Smooth muscle cell (in vitro differentiated cells): ENCODE data around the gene FOXD1. TPM values are rescaled to one million over a fixed set of nuclear protein-coding genes. Genes with fewer than 3 reads are reported as not detected.

Experiments
- DNase-seq: peaks from one replicate; lab custom pipeline; 2025; ENCODE audit not compliant: unreplicated experiment; lab: John Stamatoyannopoulos, UW
- H2AFZ ChIP-seq: fragments of 200-600 bp; sonication (generic); 2 replicates; pipeline ENCODE4 v1.6.0; 2016; ENCODE audit warnings: antibody characterized with exemption, low read depth, mild to moderate bottlenecking
- H3F3A ChIP-seq: fragments of 200-600 bp; sonication (generic); 2 replicates; pipeline ENCODE4 v1.6.0; 2017; ENCODE audit warnings: antibody characterized with exemption, low read depth
- H3K27ac ChIP-seq: fragments of 200-600 bp; sonication (generic); 2 replicates; pipeline ENCODE4 v1.5.1; 2016; ENCODE audit warnings: low read depth, mild to moderate bottlenecking
- H3K27me3 ChIP-seq: fragments of 200-600 bp; sonication (generic); 2 replicates; pipeline ENCODE4 v1.6.1; 2016; ENCODE audit warnings: low read depth, mild to moderate bottlenecking
- H3K36me3 ChIP-seq: fragments of 200-600 bp; sonication (generic); 2 replicates; pipeline ENCODE4 v1.5.1; 2016; ENCODE audit warnings: low read depth
- H3K4me1 ChIP-seq: fragments of 200-600 bp; sonication (generic); 2 replicates; pipeline ENCODE4 v1.5.1; 2016; ENCODE audit warnings: low read depth
- H3K4me2 ChIP-seq: fragments of 200-600 bp; sonication (generic); 2 replicates; pipeline ENCODE4 v1.6.0; 2016; ENCODE audit warnings: mild to moderate bottlenecking
- H3K4me3 ChIP-seq: fragments of 200-600 bp; sonication (generic); 2 replicates; pipeline ENCODE4 v1.5.1; 2016; ENCODE audit warnings: mild to moderate bottlenecking
- H3K79me2 ChIP-seq: fragments of 200-600 bp; sonication (generic); 2 replicates; pipeline ENCODE4 v1.6.0; 2016; ENCODE audit warnings: low read depth, mild to moderate bottlenecking
- H3K9ac ChIP-seq: fragments of 200-600 bp; sonication (generic); 2 replicates; pipeline ENCODE4 v1.6.0; 2016; ENCODE audit warnings: low read depth
- H3K9me3 ChIP-seq: fragments of 200-600 bp; sonication (generic); replicated peaks from 2 replicates; pipeline ENCODE4 v1.5.1; 2016; ENCODE audit warnings: low read depth
- H4K20me1 ChIP-seq: fragments of 200-600 bp; sonication (generic); 2 replicates; pipeline ENCODE4 v1.6.0; 2016; ENCODE audit warnings: low read depth
- CTCF ChIP-seq: fragments of 200-600 bp; sonication (generic); IDR thresholded peaks from 2 replicates; pipeline ENCODE4 v1.5.1; 2017; ENCODE audit warnings: borderline replicate concordance, mild to moderate bottlenecking, antibody characterized with exemption; ENCODE audit not compliant: insufficient read depth, poor library complexity, severe bottlenecking
- WGBS: methylation state at CpG from one replicate; pipeline ENCODE4 v1.1.7; 2016; ENCODE audit warnings: low lambda C conversion rate; 5-methylcytosine and 5-hydroxymethylcytosine counted together
- polyA plus RNA-seq: library from polyadenylated mRNA; unstranded; fragments of >200 nt; fragmentation: Nextera tagmentation; extraction: Ambion mirVana; gene quantifications from 2 replicates; pipeline ENCODE4 v1.2.1, GENCODE V29; 2016
- total RNA-seq: library from RNA; depleted of rRNA; stranded (reverse); fragments of >200 nt; gene quantifications from 2 replicates; pipeline ENCODE4 v1.2.3, GENCODE V29; 2014

FOXD1 gene
- total and polyA plus RNA-seq, 2 experiments from 2014 or later: 9.0 to 13.8 TPM

DNA sequence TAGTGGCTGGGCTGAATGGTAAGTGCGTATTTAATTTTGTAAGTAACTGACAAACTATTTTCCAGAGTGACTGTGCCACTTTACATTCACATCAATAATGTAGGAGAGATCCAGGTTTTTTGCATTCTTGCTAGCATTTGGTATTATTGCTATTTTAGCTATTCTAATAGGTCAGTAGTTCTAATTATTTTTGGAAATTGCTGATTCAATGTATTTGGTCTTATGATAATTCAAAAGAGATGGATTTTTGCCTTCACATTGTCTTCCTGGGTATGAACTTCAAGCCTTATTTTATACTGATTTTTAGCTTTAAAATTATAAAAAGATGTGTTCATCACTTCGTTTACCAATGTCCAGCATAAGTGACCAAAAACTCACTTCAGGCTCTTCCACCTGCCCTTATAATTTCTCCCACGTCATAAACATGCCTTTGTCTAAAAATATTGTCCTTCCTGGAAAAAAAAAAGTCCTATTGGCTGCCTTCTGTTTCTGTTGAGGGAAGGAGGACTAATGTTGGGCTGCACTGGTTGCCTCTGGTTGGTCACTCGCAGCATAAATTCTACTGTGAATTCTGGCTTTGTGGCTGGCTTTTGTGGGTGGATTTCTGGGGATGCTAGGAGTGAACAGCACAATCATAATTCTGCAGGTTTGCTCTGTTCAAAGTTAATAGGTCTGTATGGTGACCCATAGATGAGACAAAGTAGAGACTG, 15.2 kb downstream of the FOXD1 start:
- H3K27ac ChIP-seq: no peak overlapping the region

DNA sequence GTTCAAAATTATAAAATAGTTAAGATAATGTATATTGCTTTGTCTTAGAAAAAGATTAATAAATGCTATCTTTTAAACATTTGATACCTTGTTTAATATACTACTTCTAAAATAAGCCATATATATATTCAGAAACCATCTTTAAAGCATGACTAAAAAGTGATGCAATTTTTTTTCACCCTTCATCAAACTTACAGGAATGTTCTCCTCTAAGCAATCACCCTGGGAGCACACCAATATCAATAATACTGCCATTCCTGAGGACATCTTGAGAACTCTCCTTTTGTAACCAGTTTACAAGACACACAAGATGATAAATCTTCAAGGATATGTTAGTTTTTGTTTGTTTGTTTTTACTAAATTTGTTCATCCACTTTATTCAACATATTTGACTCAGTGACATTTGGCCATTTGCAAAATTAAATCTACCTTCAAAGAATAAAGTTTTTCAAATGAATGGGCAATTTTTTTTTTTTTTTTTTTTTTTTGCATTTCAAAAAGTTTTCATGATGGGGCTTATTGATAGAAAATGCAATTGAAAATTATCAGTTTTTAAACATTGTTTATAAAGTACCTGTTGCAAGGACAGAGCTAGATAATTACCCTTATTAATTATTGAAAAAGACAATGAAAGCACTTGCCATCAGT, 17.2 kb downstream of the FOXD1 start:
- no peaks in the 10 kb centered on the region for H3K36me3 ChIP-seq
- no peak overlapping the region for H3K4me2 ChIP-seq
- H3K27ac ChIP-seq: no peak overlapping the region
- no peak overlapping the region for H3K4me3 ChIP-seq
- H3K4me1 ChIP-seq: peaks cover 13% of the 10 kb centered on the region
- no peaks in the 10 kb centered on the region for H4K20me1 ChIP-seq
- H3K79me2 ChIP-seq: no peaks in the 10 kb centered on the region
- H3K9ac ChIP-seq: no peak overlapping the region
- DNase-seq: no peak
- H3F3A ChIP-seq: peaks cover 20% of the 10 kb centered on the region
- H2AFZ ChIP-seq: no peak overlapping the region
- H3K9me3 ChIP-seq: no peaks in the 10 kb centered on the region
- peaks cover 2% of the 10 kb centered on the region for H3K27me3 ChIP-seq
- TF ChIP-seq CTCF: no peak

More for the DNA sequence above, 15.2 kb downstream of the FOXD1 start:
- H2AFZ ChIP-seq: no peak overlapping the region
- H3K36me3 ChIP-seq: no peaks in the 10 kb centered on the region
- 74% methylated on average over 4 of the region's 4 CpGs for WGBS
- H3K4me2 ChIP-seq: no peak overlapping the region
- H4K20me1 ChIP-seq: no peaks in the 10 kb centered on the region
- no peak overlapping the region for H3K9ac ChIP-seq
- TF ChIP-seq CTCF: no peak
- peaks cover 26% of the 10 kb centered on the region for H3K4me1 ChIP-seq
- H3K4me3 ChIP-seq: no peak overlapping the region
- no peak for DNase-seq
- H3K9me3 ChIP-seq: no peaks in the 10 kb centered on the region
- H3K27me3 ChIP-seq: peaks cover 10% of the 10 kb centered on the region
- H3K79me2 ChIP-seq: no peaks in the 10 kb centered on the region
- peaks cover 23% of the 10 kb centered on the region for H3F3A ChIP-seq

- no peaks in the 10 kb centered on the region for H4K20me1 ChIP-seq
- no peak for DNase-seq
- no peaks in the 10 kb centered on the region for H3K36me3 ChIP-seq
- no peak overlapping the region for H2AFZ ChIP-seq
- H3K4me1 ChIP-seq: no peaks in the 10 kb centered on the region
- H3K4me3 ChIP-seq: no peak overlapping the region
- peaks cover 27% of the 10 kb centered on the region for H3K27me3 ChIP-seq
- no peak overlapping the region for H3K4me2 ChIP-seq
- H3K9me3 ChIP-seq: no peaks in the 10 kb centered on the region
- no peak for TF ChIP-seq CTCF
- no peaks in the 10 kb centered on the region for H3F3A ChIP-seq
- H3K79me2 ChIP-seq: no peaks in the 10 kb centered on the region
- H3K9ac ChIP-seq: no peak overlapping the region
- no peak overlapping the region for H3K27ac ChIP-seq
- WGBS: 84% methylated on average over 3 of the region's 3 CpGs
Measured at GRCh38 chr5:73426034-73426433, 22.5 kb downstream of the FOXD1 start.
